HG02623 (cell line): Measurements from ENCODE around the gene PTAFR.

Source experiments
- ATAC-seq: cut with Tn5 transposase; IDR thresholded peaks from one replicate; pipeline ENCODE4 v1.9.1; 2021; ENCODE audit warnings: moderate library complexity; ENCODE audit not compliant: unreplicated experiment

The PTAFR gene

DNA sequence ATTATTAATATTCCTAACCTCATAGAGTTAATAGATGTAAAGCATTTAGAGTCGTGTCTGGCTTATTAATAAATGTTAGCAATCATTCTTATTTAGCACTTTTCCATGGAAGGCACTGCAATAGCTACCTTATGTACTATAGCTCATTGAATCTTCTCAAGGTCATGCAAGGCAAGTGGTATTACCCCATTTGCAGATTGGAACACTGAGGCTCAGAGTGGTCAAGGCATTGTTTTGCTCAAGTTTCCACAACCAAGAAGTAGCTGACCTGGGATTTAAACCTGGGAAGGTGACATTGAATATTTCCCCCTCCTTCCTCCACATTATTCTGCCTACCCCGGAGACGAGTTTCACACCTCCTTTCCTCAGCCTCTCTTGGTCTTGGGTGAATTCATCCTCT is 50.3 kb downstream of the PTAFR start:
- ATAC-seq = no peak

- no peak for ATAC-seq
These were observed 53.0 kb downstream of the PTAFR start for GRCh38 chr1:28123461-28123961.

GRCh38 chr1:28122183-28122582 is 54.3 kb downstream of the PTAFR start:
- ATAC-seq = no peak

DNA sequence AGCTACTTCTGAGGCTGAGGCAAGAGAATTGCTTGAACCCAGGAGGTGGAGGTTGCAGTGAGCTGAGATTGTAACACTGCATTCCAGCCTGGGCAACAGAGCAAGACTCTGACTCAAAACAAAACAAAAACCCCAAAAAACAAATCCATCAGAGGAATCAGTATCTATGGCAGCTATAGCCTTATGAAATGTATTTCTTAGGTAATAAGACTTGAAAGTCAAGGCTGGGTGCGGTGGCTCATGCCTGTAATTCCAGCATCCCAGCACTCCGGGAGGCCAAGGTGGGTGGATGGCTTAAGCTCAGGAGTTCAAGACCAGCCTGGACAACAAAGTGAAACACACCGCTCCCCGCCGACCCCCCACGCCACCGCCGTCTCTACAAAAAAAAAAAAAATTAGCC is 56.9 kb downstream of the PTAFR start:
- ATAC-seq = no peak

- ATAC-seq = no peak
These were observed 57.7 kb downstream of the PTAFR start for GRCh38 chr1:28118640-28119307.

DNA sequence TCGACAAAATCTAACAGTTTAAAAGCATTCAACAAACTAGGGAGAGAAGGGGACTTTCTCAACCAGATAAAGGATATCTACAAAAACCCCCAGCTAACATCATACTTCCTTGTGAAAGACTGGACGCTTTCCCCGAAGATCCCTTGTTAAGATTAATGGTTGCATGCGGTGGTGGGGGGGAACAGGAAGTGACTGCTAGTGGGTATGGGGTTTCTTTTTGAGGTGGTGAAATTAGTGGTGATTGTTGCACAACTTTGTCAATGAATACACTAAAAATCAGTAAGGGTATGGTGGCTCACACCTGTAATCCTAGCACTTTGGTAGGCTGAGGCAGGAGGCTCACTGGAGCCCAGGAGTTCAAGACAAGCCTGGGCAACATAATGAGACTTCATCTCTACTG is 61.2 kb downstream of the PTAFR start:
- ATAC-seq = no peak

DNA sequence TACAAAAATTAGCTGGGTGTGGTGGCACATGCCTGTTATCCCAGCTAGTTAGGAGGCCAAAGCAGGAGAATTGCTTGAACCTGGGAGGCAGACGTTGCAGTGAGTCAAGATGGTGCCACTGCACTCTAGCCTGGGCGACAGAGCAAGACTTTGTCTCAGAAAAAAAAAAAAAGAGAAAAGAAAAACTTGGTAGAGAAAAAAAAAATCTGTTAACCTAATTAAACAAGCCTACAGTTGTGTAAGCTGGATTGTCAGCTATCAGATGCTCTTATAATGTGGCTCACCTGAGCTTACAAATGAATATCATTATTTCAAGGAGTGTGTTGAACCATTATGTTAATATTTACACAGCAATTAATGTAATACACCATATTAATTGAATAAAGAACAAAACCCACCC is 61.6 kb downstream of the PTAFR start:
- no peak for ATAC-seq

DNA sequence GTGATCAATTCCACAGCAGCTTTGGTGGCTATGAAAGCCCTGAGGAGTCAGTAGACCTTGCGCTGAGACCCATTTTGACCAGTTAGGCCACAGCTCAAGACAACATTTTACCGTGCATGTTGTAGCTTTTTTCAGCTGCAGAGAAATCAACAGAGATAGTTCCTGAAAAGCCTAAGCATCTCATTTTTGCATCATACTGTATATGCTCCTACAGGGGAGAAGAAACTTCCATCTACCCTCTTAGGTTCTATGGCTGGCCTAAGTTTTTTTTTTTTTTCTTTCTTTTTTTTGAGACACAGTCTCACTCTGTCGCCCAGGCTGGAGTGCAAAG is 63.3 kb downstream of the PTAFR start:
- no peak for ATAC-seq

GRCh38 chr1:28112388-28113241 is 63.9 kb downstream of the PTAFR start:
- no peak for ATAC-seq

GRCh38 chr1:28111157-28111556 is 65.3 kb downstream of the PTAFR start:
- ATAC-seq = no peak

DNA sequence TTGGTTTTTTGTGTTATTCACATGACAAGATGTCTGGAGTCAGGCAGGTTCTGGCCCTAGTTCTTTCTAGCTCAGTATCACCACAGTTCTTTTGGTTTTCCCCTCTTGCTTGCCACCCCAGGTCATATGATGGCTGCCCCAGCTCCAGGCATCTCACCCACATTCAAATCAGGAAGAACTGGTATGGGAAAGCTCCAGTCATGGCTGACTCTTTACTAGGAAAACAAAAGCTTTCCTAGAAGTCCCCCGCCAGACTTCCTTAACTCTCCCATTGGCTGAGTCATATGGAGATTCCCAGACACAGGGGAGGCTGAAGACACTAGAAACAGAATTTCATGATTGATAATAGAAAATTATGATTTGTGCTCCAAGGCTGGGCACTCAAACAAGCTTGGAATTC is 65.9 kb downstream of the PTAFR start:
- no peak for ATAC-seq

DNA sequence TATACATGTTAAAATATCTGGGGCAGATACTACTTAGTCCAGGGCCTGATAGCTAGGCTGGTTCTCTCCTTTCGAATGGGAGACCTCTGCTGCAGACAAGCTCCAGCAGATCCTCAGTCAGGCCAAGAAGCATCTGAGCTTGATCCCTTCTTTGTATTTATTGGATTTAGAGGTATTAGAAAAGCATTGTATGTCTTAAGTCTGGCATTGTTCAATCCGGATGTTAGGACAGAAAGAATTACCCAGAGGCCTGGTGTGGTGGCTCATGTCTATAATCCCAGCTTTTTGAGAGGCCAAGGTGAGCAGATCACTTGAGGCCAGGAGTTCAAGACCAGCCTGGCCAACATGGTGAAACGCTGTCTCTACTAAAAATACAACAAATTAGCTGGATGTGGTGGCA is 66.9 kb downstream of the PTAFR start:
- ATAC-seq = no peak

GRCh38 chr1:28108001-28108400 is 68.5 kb downstream of the PTAFR start:
- ATAC-seq = no peak

DNA sequence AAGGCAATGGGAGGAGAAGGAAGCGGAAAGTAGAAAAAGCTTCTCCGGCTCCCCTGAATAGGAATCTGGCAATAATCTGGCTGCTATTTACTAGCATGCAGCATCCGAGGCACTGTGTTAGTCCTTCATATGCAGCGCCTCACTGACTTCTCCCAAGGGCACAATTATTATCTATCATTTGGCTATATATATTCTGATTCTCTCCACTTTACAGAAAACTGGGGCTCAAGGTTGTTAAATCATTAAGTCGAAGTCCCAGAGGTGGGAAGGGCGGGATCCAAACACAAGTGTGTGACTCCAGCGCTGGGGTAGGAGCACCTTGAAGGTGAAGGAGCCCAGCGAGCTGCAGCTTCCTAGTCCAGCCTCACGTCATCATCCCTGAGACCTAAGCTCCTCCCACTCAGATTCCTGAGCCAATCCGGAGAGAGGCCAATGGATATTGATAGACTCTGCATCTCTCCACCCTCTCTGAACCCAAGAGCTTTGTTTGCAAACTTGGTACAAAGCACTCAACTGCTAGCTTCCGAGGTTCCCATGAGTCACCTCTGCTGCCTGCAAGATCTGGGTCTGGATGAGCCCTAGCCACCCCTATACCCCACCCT is 71.5 kb downstream of the PTAFR start:
- no peak for ATAC-seq

GRCh38 chr1:28102189-28102588 is 74.3 kb downstream of the PTAFR start:
- no peak for ATAC-seq

GRCh38 chr1:28099050-28099769 is 77.3 kb downstream of the PTAFR start:
- no peak for ATAC-seq
